SK-N-SH treated with all-trans-retinoic acid at 6 μM for 48 hours (cell line): ENCODE measurements around the gene SAA2.
"Not testable (repeated sequence)": the region's sequence is repeated elsewhere in the genome, so short reads cannot be mapped to it uniquely, and the experiment has no call there.

Experiments used
- ARNTL ChIP-seq: fragments of 450-650 bp; formaldehyde crosslinking; IDR thresholded peaks from 2 replicates; pipeline ENCODE4 v1.5.0; 2020; ENCODE audit warnings: low read depth, mild to moderate bottlenecking, moderate library complexity, borderline replicate concordance
- BACH2 ChIP-seq: fragments of 250-450 bp; sonication (Bioruptor Pico); IDR thresholded peaks from 2 replicates; pipeline ENCODE4 v1.9.0; 2021; ENCODE audit warnings: mild to moderate bottlenecking, borderline replicate concordance
- CSRNP3 ChIP-seq: fragments of 250-450 bp; sonication (Bioruptor Pico); IDR thresholded peaks from 2 replicates; pipeline ENCODE4 v1.5.1; 2021; ENCODE audit warnings: mild to moderate bottlenecking, moderate library complexity
- GLIS3 ChIP-seq: fragments of 250-450 bp; sonication (Bioruptor Pico); IDR thresholded peaks from 2 replicates; pipeline ENCODE4 v1.5.0; 2020; ENCODE audit warnings: mild to moderate bottlenecking, moderate library complexity
- ISL1 ChIP-seq: fragments of 250-450 bp; sonication (Bioruptor Pico); IDR thresholded peaks from 2 replicates; pipeline ENCODE4 v2.1.2; 2022; ENCODE audit warnings: mild to moderate bottlenecking, moderate library complexity
- PPARA ChIP-seq: fragments of 250-450 bp; sonication (Bioruptor Pico); IDR thresholded peaks from 2 replicates; pipeline ENCODE4 v1.5.0; 2020; ENCODE audit warnings: mild to moderate bottlenecking, borderline replicate concordance
- TCF4 ChIP-seq: fragments of 250-450 bp; sonication (Bioruptor Pico); IDR thresholded peaks from 2 replicates; pipeline ENCODE4 v1.8.0; 2021; ENCODE audit warnings: mild to moderate bottlenecking, moderate library complexity, borderline replicate concordance
- ZFP3 ChIP-seq: fragments of 250-450 bp; sonication (Bioruptor Pico); IDR thresholded peaks from 2 replicates; pipeline ENCODE4 v1.5.0; 2020; ENCODE audit warnings: mild to moderate bottlenecking, moderate library complexity
- ZFP30 ChIP-seq: fragments of 450-650 bp; formaldehyde crosslinking; IDR thresholded peaks from 2 replicates; pipeline ENCODE4 v1.5.0; 2022; ENCODE audit warnings: mild to moderate bottlenecking, moderate library complexity
- ZNF565 ChIP-seq: fragments of 450-650 bp; formaldehyde crosslinking; conservative IDR thresholded peaks from 2 replicates; pipeline ENCODE4 v1.5.0; 2020; ENCODE audit warnings: low read depth, mild to moderate bottlenecking, moderate library complexity
- ZNF70 ChIP-seq: fragments of 450-650 bp; formaldehyde crosslinking; IDR thresholded peaks from 2 replicates; pipeline ENCODE4 v1.5.0; 2020; ENCODE audit warnings: mild to moderate bottlenecking, moderate library complexity
- TF ChIP-seq, protein P1 (sequence below): fragments of 250-450 bp; sonication (Bioruptor Pico); IDR thresholded peaks from 2 replicates; pipeline ENCODE4 v1.8.0; 2020; ENCODE audit warnings: mild to moderate bottlenecking, moderate library complexity, borderline replicate concordance
- TF ChIP-seq, protein P2 (sequence below): fragments of 250-450 bp; sonication (Bioruptor Pico); IDR thresholded peaks from 2 replicates; pipeline ENCODE4 v1.5.0; 2020; ENCODE audit warnings: mild to moderate bottlenecking, moderate library complexity
- TF ChIP-seq, protein P3 (sequence below): fragments of 250-450 bp; sonication (Bioruptor Pico); IDR thresholded peaks from 2 replicates; pipeline ENCODE4 v1.5.1; 2020; ENCODE audit warnings: low read depth, mild to moderate bottlenecking, moderate library complexity

- TF ChIP-seq ARNTL (CRISPR knock-in tag); ZNF70; ZFP3; GLIS3; PPARA (CRISPR knock-in tag); TCF4; ZNF565 (CRISPR knock-in tag); ISL1 (CRISPR knock-in tag); ZFP30 (CRISPR knock-in tag); CSRNP3 (CRISPR knock-in tag); BACH2 (CRISPR knock-in tag): not testable (repeated sequence)
- TF ChIP-seq, protein P1, sequence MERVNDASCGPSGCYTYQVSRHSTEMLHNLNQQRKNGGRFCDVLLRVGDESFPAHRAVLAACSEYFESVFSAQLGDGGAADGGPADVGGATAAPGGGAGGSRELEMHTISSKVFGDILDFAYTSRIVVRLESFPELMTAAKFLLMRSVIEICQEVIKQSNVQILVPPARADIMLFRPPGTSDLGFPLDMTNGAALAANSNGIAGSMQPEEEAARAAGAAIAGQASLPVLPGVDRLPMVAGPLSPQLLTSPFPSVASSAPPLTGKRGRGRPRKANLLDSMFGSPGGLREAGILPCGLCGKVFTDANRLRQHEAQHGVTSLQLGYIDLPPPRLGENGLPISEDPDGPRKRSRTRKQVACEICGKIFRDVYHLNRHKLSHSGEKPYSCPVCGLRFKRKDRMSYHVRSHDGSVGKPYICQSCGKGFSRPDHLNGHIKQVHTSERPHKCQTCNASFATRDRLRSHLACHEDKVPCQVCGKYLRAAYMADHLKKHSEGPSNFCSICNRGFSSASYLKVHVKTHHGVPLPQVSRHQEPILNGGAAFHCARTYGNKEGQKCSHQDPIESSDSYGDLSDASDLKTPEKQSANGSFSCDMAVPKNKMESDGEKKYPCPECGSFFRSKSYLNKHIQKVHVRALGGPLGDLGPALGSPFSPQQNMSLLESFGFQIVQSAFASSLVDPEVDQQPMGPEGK: not testable (repeated sequence)
- TF ChIP-seq, protein P2, sequence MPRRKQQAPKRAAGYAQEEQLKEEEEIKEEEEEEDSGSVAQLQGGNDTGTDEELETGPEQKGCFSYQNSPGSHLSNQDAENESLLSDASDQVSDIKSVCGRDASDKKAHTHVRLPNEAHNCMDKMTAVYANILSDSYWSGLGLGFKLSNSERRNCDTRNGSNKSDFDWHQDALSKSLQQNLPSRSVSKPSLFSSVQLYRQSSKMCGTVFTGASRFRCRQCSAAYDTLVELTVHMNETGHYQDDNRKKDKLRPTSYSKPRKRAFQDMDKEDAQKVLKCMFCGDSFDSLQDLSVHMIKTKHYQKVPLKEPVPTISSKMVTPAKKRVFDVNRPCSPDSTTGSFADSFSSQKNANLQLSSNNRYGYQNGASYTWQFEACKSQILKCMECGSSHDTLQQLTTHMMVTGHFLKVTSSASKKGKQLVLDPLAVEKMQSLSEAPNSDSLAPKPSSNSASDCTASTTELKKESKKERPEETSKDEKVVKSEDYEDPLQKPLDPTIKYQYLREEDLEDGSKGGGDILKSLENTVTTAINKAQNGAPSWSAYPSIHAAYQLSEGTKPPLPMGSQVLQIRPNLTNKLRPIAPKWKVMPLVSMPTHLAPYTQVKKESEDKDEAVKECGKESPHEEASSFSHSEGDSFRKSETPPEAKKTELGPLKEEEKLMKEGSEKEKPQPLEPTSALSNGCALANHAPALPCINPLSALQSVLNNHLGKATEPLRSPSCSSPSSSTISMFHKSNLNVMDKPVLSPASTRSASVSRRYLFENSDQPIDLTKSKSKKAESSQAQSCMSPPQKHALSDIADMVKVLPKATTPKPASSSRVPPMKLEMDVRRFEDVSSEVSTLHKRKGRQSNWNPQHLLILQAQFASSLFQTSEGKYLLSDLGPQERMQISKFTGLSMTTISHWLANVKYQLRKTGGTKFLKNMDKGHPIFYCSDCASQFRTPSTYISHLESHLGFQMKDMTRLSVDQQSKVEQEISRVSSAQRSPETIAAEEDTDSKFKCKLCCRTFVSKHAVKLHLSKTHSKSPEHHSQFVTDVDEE (CRISPR knock-in tag): not testable (repeated sequence)
- TF ChIP-seq, protein P3, sequence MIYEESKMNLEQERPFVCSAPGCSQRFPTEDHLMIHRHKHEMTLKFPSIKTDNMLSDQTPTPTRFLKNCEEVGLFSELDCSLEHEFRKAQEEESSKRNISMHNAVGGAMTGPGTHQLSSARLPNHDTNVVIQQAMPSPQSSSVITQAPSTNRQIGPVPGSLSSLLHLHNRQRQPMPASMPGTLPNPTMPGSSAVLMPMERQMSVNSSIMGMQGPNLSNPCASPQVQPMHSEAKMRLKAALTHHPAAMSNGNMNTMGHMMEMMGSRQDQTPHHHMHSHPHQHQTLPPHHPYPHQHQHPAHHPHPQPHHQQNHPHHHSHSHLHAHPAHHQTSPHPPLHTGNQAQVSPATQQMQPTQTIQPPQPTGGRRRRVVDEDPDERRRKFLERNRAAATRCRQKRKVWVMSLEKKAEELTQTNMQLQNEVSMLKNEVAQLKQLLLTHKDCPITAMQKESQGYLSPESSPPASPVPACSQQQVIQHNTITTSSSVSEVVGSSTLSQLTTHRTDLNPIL (CRISPR knock-in tag): not testable (repeated sequence)
Measured at GRCh38 chr11:18269252-18269651, 20.8 kb upstream of the SAA2 start.
